Stimulated activated CD4-positive, alpha-beta T cell treated with anti-CD3 and anti-CD28 coated beads, Interleukin-15, amount 100 ng/mL, for 48 hours (primary cell): Measurements from ENCODE around the gene MRPL49.
"Not testable (repeated sequence)": the region's sequence is repeated elsewhere in the genome, so short reads cannot be mapped to it uniquely, and the experiment has no call there.

Source experiments
- DNase-seq, 2 donors: peaks; one replicate each; pipeline ENCODE4 v3.0.0-alpha.2; 2020; ENCODE audit warnings: low read depth in 2 of 2

Gene MRPL49

DNA sequence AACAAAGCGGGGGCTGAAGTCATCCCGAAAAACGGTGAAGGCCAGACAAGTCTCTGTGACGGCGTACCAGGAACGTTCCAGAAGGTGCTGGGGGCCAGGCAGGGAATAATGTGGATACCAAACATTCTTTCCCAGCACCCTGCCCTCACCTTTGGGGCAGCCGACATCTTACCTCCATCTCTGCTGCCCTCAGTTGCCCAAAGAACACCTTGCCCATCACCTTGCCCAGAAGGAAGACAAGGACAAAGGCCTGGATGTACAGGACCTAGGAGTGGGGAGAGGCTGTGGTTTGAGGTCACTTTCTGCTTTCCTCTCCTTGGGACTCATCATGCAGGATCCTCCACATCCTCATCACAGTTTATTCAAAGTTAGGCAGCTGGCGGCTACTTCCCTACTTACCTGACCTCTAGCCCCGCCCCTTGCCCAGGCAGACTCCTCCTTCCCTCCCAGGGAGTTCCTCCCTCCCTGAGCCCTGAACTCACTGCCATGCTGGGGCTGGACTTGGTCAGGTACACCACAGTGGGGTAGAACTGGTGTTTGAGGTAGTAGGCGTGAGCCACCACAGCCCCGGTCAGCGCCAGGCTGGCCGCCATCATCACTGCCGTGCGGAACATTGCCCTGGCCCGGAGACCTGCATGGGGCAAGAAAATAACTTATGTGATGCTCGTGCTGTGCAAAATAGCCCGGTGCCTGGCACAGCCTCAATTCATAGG is 11.0 kb downstream of the MRPL49 start:
- DNase-seq: peak in 1 of 2 donors; percentile 66

GRCh38 chr11:65133724-65134123 is 11.6 kb downstream of the MRPL49 start:
- DNase-seq: no peak

DNA sequence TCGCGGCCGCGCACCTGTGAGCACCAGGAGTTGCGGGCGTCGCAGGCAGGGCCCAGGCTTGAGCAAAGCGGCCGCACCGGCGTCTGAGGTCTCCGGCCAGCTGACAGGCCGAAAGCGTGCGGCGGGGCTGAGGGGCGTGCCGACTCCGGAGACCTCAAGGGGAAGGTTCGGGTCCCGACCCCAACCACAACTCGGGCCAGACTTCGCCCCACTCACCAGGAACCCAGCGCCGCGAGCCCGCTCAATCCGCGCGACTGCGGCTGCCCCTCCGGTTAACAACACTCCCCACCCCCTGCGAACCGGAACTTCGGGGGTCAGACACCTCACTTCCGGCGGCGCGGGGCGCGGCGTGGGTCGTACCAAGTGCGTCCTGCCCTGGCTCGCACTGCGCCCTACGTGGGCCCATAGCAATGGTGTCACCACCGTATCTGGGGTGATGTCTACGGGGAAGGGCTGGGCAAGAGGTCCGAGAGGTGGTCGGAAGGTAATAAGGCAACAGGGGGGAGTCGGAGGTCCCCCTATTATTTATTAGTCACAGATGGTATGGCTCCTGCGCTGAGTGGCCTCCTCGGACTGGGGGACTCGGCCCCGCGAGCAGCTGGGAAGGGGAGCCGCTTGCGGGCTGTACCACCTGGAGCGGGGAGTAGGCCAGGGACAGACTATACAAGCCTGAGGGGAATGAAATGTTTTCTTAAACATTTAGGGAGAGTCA is 12.3 kb downstream of the MRPL49 start, which contains the start of gene SYVN1:
Gene SYVN1, minus strand, starts transcription at position 280 of the 712 bp plus-strand sequence. CDS start 918 bp downstream, outside the sequence.
- DNase-seq: peak; percentile 85 to 88

DNA sequence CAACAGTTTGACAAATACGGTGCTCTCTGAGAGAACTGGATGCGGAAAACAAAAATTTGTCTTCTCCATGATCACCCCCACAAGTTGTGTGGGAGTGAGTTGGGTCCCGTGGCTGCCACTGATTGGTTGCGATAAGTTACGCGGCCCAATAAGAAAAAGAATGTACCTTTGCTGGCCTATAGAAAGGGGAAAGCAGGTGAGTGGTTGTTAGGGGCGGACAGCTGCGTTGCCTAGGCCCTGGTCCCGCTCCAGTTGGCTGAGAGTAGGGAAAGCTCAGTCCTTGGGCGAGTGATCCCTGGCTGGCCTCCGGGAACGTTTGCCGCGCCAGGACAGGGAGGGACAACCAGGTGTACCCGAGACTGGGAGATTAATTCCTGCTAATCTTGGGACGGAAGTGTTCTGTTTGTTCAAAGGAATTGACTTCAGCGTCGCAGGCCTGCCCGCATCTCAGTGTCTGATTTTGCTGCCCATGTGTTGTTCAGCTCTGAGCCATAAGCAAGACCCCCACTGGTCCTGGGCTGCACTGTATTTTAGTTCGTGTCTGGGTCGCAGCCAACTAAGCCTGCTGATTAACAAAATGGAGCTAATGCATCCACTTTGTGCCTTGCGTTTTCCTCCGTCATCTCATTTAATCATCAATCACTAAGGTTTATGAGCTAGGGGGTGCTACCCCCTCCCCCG is 13.0 kb downstream of the MRPL49 start:
- peak; percentile 72 to 73 for DNase-seq

GRCh38 chr11:65135633-65136145 is 13.6 kb downstream of the MRPL49 start:
- DNase-seq: no peak

GRCh38 chr11:65136515-65137096 is 14.5 kb downstream of the MRPL49 start:
- DNase-seq: no peak

- DNase-seq: no peak
Observed at GRCh38 chr11:65141896-65142494, 19.9 kb downstream of the MRPL49 start.

DNA sequence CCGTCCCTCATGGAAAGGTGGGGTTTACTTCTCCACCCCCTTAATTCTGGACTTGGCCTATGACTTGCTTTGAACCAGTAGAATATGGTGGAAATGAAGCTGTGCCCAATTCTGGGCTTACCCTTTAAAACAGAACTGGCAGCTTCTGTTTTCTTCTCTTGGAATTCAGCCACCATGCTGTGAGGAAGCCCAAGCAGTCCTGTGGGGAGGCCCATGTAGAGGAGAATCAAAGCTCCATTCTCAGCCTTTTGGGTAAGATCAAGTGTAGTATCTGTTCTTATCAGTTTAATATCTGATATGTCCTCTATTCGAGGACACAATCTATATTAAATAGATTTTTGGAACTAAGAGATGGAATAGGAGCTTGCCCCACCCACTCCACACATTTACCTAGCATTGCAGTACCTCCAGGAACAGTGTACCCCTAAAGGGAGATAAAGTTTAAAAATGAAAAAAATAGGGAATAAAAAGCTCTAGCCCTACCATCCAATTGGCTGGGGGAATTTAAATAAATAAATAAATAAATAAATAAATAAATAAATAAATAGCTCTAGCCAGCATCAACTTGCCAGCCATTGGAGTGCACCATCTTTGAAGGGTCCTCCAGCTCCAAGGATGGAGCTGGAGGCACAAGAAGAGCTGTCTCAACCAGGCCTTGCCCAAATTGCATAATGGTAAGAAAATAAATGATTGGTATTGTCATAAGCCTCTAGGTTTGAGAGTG is 25.4 kb downstream of the MRPL49 start:
- DNase-seq: no peak

DNA sequence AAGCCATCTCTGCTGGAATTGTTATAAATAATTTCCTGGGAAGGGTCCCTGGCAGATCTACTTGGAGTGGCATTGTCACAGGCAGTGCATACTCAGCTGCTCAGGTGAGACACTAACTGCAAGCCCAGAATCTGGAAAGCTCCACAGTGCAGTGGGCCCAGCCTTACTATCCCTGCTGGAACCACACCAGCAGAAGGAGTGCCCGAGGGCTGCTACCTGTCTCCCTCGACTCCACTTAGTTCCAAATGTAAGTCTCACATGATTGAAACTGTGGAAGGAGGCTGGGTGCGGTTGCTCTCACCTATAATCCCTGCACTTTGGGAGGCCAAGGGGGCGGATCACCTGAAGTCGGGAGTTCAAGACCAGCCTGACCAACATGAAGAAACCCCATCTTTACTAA is 26.5 kb downstream of the MRPL49 start:
- no peak for DNase-seq

GRCh38 chr11:65150131-65150508 is 28.0 kb downstream of the MRPL49 start:
- not testable (repeated sequence) for DNase-seq

DNA sequence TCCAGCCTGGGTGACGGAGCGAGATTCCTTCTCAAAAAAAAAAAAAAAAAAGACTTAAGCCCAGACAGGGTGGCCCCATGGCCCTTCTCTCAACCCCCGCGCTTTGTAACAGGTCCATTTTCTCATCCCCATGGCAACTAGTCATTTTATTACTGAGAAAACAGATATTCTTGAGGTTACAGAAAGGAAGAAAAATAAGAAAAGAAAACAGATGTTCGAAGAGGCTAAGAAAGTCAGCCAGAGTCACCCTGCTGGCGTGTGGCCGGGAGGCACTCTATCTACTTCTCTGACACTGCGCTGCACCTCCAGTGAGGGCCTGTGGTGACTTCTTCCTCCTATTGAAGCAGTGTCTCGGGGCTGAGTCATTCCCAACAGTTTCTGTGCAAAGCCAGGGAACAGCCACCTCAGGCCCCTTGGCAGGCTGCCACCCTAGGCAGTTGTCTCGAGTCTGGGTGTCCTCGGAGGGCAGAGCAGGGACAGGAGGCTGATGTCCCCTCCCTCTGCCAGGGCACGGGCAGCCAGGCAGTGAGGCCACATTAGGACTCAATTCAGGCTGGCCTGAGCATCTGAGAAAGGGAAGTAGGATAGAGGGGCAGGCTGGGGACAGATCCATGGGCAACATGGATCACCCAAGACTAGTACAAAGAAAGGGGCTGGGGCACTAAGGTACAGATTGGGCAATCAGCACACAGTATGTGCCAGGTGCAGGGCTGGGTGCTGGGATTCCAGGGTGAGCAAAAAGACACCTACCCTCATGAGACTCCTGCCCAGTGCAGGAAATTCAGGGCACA is 28.6 kb downstream of the MRPL49 start:
- peak; percentile 25 to 33 for DNase-seq

- no peak for DNase-seq
Observed at GRCh38 chr11:65151331-65151899, 29.3 kb downstream of the MRPL49 start.

DNA sequence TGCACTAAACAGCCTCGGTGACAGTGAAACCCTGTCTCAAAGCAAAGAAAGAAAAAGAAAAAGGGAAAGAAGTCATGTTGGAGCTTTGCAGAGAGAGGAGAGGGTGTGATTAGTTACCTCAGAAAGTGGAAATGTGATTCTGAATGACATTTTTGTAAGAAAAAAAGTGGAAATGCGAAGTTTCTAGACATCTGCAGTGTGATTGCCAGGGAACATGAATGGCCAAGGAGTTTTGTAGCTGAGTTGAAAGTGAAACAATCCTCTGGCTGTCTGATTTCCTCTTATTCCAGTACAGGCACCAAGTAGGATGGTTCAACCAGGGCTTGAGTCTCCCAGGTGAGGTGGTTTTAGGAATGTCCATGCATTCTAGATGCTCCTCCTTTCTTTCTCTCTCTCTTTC is 30.0 kb downstream of the MRPL49 start:
- no peak for DNase-seq

GRCh38 chr11:65156256-65156655 is 34.1 kb downstream of the MRPL49 start:
- DNase-seq: no peak

GRCh38 chr11:65156926-65157325 is 34.8 kb downstream of the MRPL49 start:
- no peak for DNase-seq

DNA sequence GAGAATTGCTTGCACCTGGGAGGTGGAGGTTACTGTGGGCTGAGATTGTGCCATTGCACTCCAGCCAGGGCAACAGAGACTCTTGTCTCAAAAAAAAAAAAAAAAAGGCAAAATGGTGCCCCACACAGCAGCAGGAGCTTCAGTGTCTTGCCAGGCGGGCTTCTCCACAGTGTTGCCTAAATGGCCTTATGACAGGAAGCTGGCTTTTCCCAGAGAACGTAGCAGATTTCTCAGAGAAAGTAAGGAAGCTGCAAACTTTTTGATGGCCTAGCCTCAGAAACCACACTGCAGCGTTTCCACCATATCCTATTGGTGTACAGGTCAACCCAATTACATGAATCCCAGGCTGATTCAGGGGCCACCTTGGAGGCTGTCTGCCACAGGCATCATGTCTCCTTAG is 35.2 kb downstream of the MRPL49 start:
- no peak for DNase-seq

DNA sequence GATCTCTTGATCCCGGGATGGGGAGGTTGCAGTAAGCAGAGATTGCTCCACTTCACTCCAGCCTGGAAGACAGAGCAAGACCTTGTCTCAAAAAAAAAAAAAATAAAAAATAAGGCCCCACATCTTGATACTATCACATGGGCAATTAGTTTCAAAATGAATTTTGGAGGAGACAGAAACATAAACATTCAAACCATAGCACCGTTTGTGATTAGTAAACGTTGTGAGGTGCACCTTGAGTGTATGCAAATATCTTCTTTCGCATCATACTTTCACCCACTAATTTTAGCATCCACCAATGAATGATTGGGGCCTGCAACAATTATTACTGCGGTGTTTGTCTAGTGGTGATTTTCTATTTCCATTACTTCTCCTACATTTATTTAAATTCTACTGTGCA is 36.9 kb downstream of the MRPL49 start:
- DNase-seq: no peak

DNA sequence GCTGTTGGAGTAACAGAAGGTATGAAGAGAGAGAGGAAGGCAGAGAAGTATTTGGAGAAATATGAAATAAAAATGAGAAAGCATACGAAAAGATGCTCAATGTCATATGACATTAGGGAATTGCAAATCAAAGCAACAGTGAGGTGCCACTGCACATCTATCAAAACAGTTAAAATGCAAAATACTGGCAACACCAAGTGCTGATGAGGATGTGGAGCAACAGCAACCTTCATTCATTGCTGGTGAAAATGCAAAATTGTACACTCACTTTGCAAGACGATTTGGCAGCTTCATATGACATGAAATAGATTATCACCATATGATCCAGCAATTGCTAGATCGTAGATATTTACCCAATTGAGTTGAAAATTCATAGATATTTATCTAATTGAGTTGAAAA is 38.5 kb downstream of the MRPL49 start:
- no peak for DNase-seq

- DNase-seq: no peak
Observed at GRCh38 chr11:65163684-65164083, 41.6 kb downstream of the MRPL49 start.
